Gastrocnemius medialis (tissue), 4 donors: Measurements from ENCODE around the gene INPP4B.

Source experiments
- CTCF ChIP-seq, 5 experiments: fragments of 450-650 bp in 3 of 5; fragments of 200-600 bp in 2 of 5; sonication (generic) in 2 of 5; IDR thresholded peaks in 4 of 5; conservative IDR thresholded peaks in 1 of 5; 1 replicate in 4 of 5; 2 replicates in 1 of 5; pipeline ENCODE4 v1.5.1; 2016 to 2019; ENCODE audit warnings: antibody characterized with exemption in 5 of 5, mild to moderate bottlenecking in 3 of 5, moderate library complexity in 3 of 5
- POLR2A ChIP-seq, 2 donors: fragments of 450-650 bp; IDR thresholded peaks; one replicate each; pipeline ENCODE4 v1.6.1; 2017; ENCODE audit warnings: antibody characterized with exemption in 2 of 2, mild to moderate bottlenecking in 2 of 2, moderate library complexity in 2 of 2

- TF ChIP-seq CTCF (IDR thresholded peaks at IDR 0.05 in 4 of 5, conservative IDR thresholded peaks at IDR 0.05 in 1 of 5) = no peak
- no peak for TF ChIP-seq POLR2A (IDR thresholded peaks at IDR 0.05)
Observed at GRCh38 chr4:142130666-142131065, 715.4 kb downstream of the INPP4B start.
